GOT3 (cell line): Measurements from ENCODE around the gene PLEKHO2.

Experiments used
- DNase-seq: peaks from one replicate; lab custom pipeline; 2025; ENCODE audit warnings: mixed read lengths; lab: John Stamatoyannopoulos, UW

The PLEKHO2 gene

DNA sequence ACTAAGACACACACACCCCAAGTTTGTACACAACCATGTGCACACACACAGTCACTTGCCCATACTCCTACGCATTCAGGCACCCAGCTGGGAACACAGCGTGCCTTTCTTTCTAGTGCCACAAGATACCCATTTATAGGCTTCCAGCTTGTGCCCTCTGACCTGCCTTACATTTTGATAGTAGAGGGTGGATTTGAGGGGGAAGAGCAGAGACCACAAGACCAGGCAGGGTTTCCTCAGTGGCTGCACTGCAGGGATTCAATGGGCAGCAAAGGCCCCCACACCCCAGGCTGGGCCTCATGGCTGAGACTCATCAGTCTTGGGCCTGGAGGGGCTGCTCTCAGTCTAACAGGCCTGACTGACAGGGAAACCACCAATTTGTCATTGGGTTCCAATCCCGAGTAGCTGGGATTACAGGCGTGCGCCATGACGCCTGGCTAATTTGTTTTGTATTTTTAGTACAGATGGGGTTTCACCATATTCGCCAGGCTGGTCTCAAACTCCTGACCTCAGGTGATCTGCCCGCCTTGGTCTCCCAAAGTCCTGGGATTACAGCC is 51.2 kb downstream of the PLEKHO2 start:
- DNase-seq: no peak

DNA sequence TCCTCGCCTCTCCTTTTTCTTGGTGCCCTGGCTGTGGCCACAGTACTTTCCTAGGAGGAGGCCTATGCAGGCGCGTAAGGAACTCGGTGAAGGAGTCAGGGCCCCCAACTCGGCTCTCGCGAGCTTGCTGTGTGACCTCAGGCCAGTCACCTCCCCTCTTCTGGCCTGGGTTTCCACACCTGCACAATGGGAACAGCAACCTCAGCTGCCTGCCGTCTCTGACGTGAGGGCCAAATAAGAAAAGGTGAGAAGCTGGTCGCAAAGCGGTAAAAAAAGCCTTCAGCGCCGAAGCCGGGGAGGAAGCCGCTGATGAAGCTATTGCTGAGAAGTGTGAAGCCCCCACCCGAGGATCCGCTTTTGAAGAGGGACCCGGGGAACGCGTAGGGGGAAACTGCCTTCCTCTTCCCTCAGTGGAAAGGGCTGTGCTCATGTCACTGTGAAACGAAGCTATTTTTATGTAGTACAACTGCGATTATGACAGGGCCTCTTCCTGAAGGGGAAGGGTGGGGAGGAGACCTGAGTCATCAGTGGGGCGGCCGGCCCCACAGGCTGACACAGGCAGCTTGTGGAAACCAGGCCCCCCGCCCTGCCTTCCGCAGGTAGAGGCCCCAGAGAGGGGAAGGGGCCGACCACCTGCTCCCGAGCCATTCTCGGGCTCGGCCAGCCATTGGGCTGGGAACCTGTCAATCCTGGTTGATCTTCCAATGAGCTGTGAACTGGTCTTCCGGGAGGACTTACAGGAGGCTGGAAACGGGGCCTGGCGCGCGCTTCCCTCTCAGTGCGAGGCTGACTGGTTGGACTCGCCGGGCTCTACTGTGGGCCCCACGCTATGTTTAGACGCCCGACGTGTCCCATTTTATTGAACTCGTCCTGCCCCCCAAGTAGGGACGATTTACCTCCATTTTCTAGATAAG is 52.0 kb downstream of the PLEKHO2 start:
- peak; percentile 47 for DNase-seq

DNA sequence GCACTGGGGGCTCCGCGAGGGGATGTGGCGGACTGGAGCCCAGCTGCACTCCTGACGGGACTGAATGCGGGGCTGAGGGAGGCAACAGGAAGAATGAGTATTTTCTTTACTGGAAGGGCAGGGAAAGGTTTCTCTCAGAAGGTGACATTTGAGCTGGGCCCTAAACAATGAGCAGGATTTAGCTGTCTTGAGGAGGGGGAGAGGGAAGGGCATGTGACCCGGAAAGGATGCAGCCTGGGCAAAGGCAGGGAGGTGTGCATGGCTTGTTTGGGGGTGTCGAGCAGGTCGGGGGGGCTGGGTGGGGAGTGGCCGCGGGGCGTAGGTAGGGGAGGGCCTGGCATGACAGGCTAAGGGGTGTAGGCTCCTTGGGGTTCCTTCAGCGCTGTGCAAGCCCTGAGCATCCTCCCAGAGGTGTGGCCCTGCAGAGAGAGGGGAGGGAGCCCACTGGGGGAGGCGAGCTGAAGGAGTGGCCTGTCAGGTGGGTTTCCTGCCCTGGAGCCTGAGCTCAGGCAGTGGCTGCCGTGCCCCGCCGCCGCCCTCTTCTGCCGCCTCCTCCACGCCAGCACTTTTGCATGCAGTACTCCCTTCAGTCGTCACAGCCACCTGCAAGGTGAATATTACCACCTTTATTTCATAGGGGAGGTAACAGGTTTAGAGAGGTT is 52.8 kb downstream of the PLEKHO2 start:
- DNase-seq: no peak

DNA sequence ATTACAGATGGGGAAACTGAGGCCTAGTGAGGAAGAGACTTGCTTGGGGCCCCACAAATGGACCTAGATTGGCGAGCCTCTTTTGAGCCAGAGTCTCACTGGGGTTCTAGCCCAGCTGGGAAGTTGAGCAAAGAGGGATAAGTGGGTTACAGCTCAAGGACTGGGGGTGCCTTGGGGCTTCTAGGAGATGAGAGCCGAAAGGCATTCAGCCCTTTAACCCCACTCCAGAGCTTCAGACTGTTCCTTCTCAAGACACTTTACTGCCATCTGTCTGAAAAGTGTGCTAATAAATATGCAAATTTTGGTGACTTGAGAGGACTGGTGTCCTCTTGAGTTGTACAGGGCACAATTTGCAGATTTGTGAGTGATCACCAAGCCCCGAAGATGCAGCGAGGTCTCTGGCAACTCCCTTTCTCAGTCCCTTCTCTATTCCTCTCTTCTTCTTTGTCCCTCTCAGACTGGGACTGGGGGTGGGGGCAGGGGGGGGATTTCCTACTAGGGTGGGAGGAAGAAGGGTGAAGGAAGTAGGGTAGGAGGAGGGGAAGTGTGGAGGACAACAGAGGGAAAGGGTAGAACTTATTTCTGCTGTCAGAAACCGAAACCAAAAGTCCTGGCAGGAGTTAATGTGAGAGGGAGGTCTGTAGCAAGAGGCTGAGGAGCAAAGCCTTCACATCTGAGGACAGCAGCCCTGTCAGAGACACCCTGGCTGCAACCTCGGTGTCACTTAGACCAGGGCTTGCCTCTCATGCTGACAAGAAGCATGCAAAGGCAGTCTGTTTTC is 53.8 kb downstream of the PLEKHO2 start:
- no peak for DNase-seq

DNA sequence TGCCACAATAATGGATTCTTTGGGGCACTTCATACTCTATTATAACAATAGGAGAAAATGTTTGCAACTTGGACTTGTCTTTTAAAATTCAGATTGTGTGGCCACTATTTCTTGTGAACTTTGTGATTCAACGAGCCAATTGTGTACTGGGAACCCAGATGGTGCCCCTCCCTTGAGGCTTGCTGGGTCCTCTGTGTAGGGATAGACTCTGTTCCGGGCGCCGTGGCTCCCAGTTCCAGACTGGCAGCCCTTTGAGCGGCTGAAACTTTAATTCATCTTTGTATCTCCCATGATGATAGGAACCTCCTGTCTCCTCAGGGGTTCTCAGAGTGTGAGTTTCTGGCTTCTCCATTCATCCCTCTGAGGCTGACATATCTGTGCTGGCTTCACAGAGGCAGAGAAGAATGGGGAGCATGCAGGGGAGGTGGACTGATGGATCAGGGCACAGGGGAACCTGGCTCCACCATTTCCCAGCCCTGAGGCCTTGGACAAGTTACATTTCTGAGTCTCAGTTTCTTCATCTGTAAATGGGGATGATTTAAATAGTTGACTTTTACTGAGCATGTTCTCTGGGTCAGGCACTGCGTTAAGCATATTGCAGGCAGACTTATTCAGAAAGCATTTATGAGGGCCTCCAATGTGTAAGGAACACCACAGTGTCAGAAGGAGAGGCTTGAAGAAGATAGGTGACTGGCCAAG is 54.8 kb downstream of the PLEKHO2 start:
- DNase-seq: no peak

DNA sequence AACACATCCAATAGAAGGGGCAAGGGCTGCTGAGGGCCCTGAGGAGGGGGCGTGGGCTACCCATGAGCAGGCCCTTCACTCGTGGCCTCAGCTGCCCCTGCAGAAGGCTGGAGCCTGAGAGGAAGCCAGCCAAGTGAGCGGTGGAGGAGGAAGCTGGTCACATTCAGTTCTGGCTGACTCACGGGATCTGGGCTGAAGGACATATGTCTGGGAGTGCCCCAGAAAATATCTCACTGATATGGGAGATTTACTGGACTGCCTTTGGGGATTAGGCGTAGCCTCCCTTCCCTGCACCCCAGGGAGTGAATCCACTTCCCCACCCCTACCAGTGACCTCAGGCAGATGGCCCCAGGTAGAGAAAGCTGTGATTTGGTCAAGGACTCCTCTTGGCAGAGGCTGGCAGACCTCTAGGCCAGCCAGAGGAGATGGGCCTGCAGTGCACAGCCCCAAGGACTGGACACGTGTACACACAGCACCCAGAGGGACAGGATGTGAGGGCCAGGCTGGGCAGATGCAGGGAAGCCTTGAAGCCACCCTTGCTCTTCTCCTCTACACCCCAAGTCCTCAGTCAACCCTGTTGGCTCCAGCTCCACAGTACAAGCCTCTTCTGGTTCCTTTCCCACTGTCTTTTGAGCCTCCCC is 55.8 kb downstream of the PLEKHO2 start:
- no peak for DNase-seq

DNA sequence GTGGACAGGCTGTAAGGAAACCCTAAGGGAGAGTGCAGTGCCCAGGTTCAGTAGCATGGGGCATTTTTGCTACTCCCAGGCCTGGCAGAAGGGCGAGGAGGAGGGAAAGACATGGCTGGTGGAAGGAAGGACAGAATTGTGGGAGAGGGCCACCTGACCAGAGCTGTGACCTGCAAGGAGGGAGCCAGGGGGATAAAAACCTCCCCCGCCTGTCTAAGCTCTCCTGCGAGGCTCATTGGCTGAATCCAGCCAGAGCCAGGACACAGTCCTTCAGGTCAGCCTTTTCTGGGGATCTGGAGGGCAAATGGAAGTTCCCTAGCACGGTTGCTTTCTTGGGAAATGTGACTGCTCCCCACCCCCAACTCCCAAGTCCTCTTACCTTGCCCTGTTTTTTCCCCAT is 56.7 kb downstream of the PLEKHO2 start:
- no peak for DNase-seq

DNA sequence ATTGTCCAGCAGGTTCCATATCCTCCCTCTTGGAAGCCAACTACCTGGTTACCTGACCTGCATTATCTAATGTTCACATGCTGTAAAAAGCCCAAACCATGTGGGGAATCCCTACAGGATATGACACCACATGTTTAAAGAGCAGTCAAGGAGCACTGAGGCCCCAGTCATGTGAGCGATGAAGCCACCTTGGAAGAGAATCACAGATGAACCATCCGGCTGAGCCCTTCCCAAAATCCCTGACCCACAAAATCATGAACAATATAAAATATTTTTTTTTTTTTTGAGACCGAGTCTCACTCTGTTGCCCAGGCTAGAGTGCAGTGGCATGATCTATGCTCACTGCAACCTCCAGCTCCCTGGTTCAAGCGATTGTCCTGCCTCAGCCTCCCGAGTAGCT is 59.4 kb downstream of the PLEKHO2 start:
- DNase-seq: no peak

DNA sequence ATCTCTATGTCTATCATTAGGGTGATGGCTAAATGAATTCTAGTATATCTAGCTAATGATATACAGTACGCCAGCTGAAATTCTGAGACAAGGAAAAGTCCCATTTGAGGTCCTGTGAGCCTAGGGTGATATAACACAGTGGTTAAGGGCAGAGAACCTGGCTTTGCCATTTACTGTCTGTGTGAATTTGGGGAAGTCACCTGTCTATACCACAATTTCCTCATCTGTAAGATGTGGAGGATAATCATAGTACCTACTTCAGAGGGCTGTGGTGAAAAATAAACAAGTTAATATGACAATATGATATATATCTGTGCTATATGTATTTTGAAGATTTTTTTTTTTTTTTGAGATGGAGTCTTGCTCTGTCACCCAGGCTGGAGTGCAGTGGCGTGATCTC is 60.2 kb downstream of the PLEKHO2 start:
- no peak for DNase-seq

DNA sequence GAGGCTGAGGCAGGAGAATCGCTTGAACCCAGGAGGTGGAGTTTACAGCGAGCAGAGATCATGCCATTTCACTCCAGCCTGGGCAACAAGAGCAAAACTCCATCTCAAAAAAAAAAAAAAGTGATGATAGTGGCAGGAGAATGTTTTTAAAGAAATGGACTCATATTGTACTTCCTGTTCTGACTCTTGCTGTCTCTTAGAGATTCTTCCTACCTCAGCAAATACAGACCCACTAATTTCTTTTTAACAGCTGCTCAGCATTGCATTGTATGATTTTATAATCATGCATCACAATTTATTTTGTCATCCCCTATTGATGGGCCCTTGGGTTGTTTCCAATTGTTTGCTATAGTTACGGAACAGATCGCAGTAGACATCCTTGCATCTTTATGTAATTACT is 61.1 kb downstream of the PLEKHO2 start:
- DNase-seq: no peak

DNA sequence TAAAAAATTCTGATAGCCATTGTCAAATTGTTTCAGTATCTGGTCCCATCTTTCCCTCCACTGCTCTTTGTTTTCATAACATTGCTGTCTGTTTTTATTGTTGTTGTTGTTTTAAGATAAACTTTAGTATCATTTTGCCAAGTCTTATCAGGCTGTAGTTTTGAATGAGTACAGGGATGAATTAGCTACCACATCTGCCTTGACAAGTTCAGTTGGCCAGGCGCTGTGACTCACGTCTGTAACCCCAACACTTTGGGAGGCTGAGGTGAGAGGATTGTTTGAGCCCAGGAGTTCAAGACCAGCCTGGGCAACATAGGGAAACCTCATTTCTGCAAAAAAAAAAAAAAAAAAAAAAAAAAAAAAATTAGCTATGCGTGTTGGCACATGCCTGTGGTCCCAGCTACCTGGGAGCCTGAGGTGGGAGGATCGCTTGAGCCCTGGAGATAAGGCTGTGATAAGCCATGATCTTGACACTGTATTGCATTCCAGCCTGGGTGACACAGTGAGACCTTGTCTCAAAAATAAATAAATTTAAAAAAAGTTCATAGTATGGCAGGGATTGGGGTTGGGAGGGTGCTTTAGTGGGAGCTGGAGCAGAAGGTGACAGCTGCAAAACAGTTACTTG is 61.7 kb downstream of the PLEKHO2 start:
- no peak for DNase-seq

DNA sequence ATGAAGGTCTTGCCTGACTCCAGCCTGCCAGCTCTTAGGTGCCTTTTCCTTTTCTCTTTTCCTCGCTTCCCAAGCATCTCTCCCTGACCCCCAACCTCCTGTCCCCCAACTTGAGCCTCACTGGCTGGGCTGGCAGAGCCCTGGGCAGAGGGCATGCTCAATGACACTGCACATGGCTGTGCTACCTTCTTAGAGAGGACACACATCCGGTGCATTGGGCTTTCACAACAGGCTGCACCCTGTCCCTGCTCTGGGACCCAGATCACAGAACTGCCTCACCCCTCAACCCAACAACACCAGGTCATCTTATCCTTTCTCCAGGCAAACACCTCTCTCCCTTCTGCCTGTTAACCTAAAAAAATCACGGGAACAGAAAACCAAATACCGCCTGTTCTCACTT is 62.5 kb downstream of the PLEKHO2 start:
- no peak for DNase-seq

DNA sequence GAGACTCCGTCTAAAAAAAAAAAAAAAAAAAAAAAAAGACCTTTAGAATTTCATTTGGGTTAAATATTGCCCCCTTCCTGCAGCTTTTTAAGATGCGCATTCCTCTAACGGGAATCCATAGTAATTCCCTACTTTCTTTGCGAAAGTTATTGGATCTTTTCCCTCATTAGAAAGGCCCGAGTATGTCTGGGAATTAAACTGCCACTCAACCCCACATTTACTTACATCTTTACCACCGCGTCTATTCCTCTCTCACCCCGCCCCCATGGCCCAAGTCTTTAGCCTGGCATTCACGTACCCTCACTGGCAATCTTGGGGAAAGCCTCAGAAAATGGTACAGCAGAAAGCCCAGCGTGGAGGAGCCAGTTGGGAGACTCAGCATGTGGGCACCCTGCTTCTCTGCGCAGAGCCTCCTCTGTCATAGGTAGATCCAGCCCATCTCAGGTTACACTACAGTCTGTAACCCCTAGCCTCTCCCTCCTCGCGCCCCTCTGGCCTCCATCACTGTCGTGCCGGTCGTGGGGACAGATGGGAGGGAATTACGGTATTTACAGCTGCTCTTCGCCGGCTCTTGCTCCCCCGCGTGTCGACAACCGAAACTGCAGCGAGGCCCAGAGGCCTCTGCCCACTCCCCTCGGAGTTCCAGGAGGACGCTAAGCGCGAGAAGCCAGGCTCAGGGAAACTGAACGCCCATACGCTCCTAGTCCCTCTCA is 63.6 kb downstream of the PLEKHO2 start:
- peak; percentile 37 for DNase-seq

DNA sequence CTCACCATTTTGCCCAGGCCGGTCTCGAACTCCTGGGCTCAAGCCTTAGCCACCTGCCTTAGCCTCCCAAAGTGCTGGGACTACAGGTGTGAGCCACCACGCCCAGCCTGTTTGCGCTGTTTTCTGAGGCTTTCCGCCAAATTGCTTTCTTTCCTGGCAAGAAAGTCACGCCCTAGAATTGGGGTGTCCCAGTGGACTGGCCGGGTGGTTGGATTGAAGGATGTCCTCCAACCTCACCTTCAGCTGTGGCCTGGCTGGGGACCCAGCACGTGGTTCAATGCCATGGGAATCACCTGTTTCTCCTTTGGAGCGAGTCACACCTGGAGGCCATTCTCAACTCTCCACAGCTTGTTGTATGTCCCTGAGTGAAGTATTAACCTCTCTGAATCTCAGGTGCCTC is 64.2 kb downstream of the PLEKHO2 start:
- DNase-seq: no peak

DNA sequence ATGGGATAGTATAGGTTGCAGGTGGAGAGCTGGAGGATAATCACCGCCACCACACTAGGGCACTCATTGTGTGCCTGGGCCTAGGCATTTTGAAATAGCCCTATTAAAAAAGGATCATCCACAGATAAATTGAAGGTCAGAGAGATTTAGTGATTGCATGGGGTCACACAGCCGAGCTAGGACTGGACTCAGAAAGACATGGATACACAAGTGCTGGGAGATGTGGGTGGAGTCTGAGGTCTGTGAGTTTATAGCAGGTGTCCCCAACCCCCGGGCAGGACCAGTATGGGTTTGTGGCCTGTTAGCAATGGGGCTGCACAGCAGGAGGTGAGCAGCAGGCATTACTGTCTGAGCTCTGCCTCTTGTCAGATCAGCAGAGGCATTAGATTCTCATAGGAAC is 64.7 kb downstream of the PLEKHO2 start:
- DNase-seq: no peak

DNA sequence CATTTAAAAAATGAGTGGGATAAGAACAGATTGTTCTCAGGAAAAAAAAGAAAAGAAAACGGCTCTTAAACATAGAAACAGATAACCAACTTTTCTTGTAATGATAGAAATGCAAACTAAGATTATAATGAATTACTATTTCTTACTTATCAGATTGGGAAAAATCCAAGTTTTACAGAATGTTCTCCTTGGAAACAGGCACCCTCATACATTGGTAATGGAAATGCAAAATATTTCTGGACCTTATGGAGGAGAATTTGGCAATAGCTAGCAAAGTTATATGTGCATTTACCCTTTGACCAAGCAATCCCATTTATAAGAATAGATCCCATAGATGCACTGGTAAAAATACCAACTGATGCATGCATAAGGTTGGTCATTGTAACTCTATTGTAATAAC is 66.3 kb downstream of the PLEKHO2 start:
- DNase-seq: no peak

DNA sequence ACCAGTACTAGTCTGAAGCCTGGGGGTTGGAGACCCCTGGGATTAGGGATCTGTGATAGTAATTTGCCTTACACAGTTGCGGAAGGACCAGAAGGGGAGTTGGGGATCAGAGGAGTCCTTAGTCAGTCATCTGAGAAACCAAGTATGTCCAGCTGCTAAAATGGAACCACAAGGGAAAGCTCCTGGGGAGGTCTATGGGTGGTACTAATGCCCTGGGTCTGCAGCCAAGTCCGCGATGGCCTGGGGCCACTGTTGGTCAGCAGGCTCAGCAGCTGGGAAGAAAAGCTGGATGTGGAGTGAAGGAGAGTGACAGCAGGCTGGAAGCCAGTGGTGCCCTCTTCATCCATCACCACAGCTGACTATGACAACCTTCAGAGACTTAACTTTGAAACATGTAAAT is 67.8 kb downstream of the PLEKHO2 start:
- DNase-seq: no peak

DNA sequence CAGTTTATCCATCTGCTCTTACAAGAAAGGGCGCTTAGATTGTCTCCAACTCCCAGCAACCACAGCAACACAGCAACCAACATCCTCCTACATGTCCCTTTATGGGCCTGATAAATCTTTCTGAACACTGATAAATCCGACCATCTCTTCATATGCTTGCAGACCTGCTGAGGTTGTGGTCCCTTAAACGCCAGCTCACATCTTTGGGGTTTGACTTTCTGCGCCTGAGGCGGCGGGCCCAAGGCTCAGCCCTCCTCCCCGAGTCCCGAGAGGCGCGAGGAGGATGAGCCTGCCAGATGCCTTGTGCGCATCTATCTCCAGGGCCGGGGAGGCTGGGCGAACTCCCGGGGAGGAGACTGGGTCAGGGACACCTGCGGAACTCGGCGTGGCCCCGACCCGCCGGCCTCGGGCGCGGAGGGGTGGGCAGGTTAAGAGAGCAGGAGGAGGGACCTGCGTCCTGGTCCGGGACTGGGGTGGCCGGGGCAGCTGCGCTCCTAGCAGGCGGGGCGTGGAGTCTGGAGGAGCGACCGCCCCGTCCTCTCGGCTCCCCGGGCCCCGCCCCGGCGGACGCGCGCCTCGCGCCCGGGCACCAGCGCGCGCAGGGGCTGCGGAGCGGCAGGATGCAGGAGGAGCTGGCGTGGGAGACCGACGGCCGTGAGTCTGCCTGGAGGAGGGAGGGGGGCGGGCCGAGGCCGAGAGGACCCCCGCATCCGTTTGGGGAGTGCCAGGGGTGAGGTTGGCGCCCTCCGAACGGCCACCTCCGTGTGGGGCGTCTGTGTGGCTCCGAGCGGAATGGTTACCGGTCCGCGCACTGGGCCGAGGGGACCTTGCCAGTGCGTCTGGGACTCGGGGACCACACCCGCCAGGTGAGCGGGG is 69.8 kb downstream of the PLEKHO2 start, which contains the start of gene ANKDD1A:
Gene ANKDD1A, plus strand, starts transcription at position 592 of the 876 bp plus-strand sequence. Its CDS starts 29 bp downstream, at position 621.
- DNase-seq: no peak
